GM21619 (cell line): ENCODE results near the gene GIPC2.
"Not testable (repeated sequence)": the region's sequence is repeated elsewhere in the genome, so short reads cannot be mapped to it uniquely, and the experiment has no call there.

Source experiments
- ATAC-seq: cut with Tn5 transposase; IDR thresholded peaks from one replicate; pipeline ENCODE4 v1.9.1; 2021; ENCODE audit not compliant: unreplicated experiment

Gene GIPC2

DNA sequence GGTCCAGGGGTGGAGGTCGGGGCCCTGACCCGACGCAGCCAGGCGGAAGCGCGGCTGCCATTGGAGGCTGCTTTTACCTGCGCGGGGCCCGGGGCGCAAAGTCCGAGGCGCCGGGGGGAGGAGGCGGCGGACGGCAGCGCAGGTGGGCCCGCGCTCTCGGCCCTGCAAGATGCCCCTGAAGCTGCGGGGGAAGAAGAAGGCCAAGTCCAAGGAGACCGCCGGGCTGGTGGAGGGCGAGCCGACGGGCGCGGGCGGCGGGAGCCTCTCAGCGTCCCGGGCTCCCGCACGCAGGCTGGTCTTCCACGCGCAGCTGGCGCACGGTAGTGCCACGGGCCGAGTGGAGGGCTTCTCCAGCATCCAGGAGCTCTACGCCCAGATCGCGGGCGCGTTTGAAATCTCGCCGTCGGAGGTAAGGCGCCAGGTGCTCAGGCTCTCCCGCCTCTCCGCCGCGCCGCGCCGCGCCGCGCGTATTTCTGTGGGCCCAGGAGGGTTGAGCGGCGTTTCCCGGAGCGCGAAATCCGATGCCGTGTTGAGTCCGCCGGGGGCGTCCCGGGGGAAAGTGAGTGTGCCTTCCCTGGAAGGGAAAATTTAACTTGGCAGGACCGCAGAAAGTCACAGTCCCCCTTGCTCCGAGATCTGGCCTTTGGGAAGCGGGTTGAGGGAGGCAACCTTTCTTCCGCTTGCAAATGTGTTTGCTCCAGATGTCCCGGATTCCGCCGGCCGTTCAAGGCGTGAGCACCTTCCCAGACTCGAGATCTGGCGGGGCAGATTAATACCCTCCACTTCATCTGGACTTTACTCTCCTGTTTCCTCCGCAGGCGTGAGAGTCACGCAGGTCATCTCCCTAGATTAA, at the start of gene GIPC2:
GIPC2 (plus strand) TSS at position 41 of the 853 bp plus-strand sequence; CDS start at position 170, 129 bp downstream.
- peak; percentile 49 for ATAC-seq

DNA sequence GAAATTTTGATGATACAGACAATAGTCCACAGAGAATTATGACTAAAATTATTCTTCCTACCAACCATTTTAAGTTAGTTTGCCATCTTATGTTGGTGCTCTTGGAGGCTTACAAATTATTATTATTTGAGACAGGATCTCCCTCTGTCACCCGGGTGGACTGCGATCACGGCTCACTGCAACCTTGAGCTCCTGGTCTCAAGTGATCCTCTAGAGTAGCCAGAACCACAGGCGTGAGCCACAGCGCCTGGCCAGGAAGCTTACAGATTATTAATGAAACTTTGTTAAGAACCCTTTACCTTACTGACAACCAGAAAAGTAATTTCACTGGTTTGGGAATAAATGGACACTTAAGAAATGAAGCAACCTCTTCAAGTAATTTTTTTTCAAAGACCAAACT, 49.0 kb upstream of the GIPC2 start:
- ATAC-seq: no peak

DNA sequence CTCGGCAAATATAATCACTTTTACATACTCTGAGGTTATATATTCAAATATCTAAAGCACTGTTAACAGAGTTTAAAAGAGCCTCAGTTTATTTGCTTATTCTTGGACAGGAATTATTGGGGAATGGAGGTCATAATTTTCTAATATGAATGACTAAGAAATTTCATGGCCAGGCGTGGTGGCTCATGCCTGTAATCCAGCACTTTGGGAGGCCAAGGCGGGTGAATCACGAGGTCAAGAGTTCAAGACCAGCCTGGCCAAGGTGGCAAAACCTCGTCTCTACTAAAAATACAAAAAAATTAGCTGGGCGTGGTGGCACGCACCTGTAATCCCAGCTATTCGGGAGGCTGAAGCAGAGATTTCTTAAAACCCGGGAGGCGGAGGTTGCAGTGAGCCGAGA, 45.2 kb upstream of the GIPC2 start:
- ATAC-seq: not testable (repeated sequence)

GRCh38 chr1:78003070-78003746, 42.6 kb upstream of the GIPC2 start:
- no peak for ATAC-seq

DNA sequence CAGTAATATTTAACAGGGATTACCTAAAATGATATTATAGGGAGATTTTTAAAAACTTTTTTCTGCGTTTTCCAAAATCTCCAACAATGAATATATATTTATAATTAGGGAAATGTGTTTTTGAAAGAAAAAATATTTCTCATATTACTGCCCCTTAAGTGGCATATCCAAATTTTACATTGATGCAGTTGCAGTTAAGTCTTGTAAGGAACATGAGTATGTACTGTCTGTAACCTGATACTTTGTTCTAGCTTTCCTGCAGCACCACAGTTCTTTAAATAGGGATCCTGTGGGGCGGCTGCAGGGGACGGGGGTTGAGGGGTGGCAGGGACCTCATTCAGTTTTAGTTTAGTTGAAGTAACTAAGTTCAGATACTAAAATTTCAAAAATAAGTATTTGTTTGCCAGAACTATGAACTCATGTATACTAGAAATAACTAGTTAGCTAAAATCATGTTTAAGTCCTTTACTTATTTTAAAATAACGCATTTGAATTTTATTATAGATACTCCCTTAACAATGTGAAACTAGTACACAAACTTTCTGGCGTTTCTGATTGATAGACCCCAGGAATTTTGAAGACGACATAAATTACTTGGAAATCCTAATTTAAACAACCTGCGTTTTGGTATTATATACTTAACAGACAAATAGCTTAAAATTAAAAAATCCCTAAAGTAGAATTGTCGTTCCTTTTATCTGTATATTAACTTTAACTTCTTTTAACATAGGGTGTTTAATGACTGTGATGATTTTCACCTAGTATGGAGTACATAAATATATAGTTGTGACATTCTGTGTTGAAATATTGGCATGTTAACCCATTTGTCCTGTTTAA, 41.7 kb upstream of the GIPC2 start:
- ATAC-seq: peak; percentile 53

DNA sequence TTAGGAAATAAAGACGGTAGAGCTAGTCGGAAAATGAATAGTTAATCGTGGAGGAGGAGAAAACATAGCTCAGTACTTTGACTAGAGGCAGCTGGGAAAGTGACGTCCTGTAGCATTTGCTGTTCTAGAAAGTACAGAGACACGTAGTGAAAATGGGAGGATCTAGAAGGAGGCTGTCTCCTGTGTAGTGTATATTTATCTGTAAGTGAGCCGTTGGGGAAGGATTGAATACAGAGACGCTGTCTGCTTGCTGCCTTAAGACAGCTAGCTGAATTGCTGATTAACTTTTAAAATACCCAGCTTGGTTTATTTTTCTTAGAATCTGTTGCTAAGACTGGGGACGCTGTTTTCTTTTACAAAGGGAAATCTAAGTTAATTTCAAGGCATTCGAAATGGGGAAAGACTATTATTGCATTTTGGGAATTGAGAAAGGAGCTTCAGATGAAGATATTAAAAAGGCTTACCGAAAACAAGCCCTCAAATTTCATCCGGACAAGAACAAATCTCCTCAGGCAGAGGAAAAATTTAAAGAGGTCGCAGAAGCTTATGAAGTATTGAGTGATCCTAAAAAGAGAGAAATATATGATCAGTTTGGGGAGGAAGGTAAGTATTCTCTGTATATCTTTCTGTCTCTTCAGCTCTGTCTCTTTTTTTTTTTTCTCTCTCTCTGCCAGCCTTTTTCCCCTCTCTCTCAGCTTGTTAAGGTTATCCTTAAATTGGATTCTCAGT, 40.9 kb upstream of the GIPC2 start, which contains the start of gene DNAJB4:
DNAJB4 (plus strand) TSS at position 221 of the 729 bp plus-strand sequence; CDS start at position 393, 172 bp downstream.
- ATAC-seq: peak; percentile 98

DNA sequence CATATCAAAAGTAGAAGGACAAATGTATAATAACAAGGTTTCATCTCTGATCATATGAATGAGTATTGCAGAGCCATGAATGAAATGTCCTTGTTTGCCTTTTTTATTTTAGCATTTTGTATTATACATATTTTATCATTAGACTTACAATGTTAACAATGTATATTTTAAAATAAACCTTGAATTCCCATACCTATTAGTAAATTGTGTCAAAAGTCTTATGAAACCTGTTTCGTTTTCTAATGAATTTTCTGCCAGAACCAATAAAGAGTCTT, 40.4 kb upstream of the GIPC2 start:
- no peak for ATAC-seq

DNA sequence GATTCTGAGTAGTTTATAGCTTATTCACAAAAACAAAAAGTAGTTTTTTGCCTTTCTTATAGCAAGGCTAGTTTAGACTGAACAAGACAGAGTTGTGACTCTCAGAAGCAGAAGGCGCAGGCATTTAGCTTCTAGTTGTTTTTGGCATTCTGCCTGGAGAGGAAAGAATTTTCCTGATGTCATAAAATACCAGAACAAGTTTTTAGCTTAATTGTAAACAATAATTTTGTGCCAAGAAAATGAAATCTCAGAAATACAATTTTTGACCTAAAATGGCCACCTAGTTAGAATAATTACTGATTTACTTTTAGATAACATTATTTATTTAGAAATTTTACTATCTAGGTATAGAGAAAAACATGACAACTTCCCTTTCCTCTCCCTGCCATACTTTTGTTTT, 40.0 kb upstream of the GIPC2 start:
- no peak for ATAC-seq

GRCh38 chr1:78006521-78006920, 39.2 kb upstream of the GIPC2 start:
- ATAC-seq: no peak

GRCh38 chr1:78007677-78008341, 38.0 kb upstream of the GIPC2 start:
- no peak for ATAC-seq

- ATAC-seq: no peak
These were observed 36.5 kb upstream of the GIPC2 start for GRCh38 chr1:78009276-78009675.

DNA sequence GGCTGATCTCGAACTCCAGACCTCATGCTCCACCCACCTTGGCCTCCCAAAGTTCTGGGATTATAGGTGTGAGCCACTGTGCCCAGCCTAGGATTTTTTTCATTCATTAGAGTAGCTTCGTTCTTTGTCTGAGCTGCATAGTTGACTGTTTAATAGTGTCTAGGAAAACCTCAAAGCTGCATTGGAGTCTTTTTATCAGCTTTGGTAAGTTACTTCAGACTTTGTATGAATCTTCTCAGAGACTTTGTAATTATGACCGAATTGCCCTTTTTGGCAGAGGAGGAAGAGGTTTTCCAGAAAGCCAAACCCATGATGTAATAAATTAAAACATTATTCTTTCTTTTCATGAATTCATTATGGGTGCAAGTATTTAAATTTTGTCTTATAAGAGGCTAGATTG, 35.9 kb upstream of the GIPC2 start:
- ATAC-seq: no peak

DNA sequence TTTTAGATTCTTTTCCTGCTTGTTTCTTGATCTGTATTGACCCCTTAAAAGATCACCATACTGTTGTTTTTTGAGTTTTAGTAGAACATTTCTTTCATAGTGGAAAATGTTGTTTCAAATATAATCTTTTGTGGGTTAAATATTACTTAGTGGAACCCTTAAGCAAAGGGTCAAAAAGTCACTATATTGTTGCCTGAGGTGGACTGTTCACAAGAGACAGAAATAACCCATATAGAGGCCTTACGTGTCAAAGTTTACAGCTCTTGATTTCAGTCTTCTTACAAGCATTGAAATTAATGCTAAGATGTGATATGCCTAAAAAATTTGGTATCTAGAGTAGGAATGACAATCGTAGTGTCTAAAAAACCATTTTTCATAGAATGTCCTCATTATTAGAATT, 34.7 kb upstream of the GIPC2 start:
- ATAC-seq: no peak

DNA sequence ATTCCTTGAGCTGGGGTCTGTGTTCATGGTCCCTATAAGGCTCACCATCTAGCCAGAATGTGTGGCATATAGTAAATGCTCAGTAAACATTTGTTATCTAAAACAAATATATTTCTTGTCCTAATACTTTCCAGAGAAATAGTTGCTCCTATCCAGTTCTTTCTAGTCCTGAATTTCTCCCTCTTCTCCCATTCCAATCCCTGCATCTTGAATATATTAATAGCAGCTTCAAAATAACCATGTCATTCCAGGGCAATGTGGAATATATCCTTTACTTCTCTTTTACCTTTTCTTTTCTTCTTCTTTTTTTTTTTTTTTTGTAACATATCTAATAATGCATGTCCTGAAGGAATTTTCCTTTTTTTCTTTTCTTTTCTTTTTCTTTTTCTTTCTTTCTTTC, 30.6 kb upstream of the GIPC2 start:
- ATAC-seq: no peak

GRCh38 chr1:78019024-78019423, 26.7 kb upstream of the GIPC2 start:
- no peak for ATAC-seq

GRCh38 chr1:78021134-78021533, 24.6 kb upstream of the GIPC2 start:
- ATAC-seq: not testable (repeated sequence)

DNA sequence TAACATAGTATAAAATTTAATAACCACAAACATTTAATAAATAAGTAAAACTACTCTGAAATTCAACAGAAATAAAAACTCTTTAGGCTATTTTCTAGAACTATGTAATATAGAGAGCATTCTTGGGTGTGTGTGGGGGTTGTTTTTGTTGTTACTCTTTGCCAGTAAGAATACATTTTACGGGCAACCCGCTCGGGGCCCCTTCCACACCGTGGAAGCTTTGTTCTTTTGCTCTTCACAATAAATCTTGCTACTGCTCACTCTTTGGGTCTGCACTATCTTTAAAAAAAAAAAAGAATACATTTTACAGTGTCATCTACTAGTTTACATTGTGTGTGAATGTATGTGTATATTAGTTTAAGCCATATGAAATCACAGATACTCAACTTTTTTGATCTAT, 16.0 kb upstream of the GIPC2 start:
- ATAC-seq: no peak

DNA sequence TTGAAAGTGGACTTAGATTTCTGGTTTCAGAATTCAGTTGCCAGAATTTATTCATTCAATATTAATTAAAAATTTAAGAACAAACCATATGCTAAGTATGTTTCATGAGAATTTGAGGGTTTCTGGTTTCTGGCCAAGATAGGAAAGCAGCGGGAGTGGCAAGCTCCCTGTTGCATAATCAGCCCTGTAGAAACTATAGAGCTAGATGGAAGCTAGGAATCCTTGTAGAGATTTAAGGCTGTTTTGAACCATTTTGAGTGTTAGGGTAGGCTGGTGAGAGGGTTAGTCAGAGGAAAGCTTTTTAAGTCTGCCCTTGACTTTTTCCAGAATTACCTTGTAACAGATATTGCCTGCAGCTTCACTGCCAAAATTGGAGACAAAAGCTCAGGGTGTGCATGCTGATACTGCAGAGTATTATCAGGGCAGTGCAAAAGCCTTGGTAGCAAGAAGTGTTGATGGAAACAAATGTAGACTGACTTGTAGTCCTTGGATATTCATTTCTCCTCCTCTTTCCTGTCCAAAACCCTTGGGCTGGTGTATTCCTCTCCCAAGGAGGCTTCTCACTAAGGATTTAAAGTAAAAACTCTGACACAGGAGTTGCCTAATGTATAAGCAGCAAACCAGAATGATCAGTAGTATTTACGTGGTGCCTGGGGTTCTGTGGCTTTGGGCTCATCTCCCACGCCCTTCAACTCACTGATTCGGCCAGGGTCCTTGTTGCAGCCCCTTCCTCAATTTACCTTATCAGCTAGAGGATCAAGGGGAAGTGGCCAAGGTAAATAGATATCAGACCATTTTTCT, 12.6 kb upstream of the GIPC2 start:
- no peak for ATAC-seq

GRCh38 chr1:78033797-78034172, 12.0 kb upstream of the GIPC2 start:
- ATAC-seq: no peak

- ATAC-seq: no peak
These were observed 10.6 kb upstream of the GIPC2 start for GRCh38 chr1:78035121-78035520.
